ENCODE results near the gene P4HB. TPM values are rescaled to one million over a fixed set of nuclear protein-coding genes. Genes with fewer than 3 reads are reported as not detected.

Gene P4HB
- polyA plus RNA-seq, 1 of the 3 experiments (the other 2 are of a cell fraction), result 165 TPM

GRCh38 chr17:81810476-81810875 lies 49.9 kb downstream of the P4HB start:
- CTCF ChIA-PET, result interaction anchor here (0.6 to 7.3 kb wide), 5 partner anchors 16 to 96 kb away, joined by 3 to 60 read pairs (median 3); no protein-coding TSS in a partner anchor
- Histone ChIP-seq H3K79me2 (ENCODE audit: insufficient read depth) (no peaks in the 10 kb centered on the region), H3K27me3 (ENCODE audit: insufficient read depth) (peaks cover 56% of the 10 kb centered on the region), H3K4me1 (ENCODE audit: control insufficient read depth in 1 of 2, insufficient read depth in 2 of 2, low read depth in 1 of 2, low read length in 1 of 2) (peaks cover 0 to 43% of the 10 kb centered on the region in 2 experiments; a peak in 1 of 4 replicates), H3K4me2 (no peak overlapping the region), H3K9me3 (no peaks in the 10 kb centered on the region), H2AFZ (ENCODE audit: low read depth) (no peak overlapping the region), H3K27ac (ENCODE audit: low read depth in 2 of 2, low read length in 1 of 2) (no peak overlapping the region), H3K36me3 (replicated peaks in 1 of 2; ENCODE audit: control insufficient read depth in 1 of 2, insufficient read depth in 2 of 2, low read length in 1 of 2) (no peaks in the 10 kb centered on the region), H3F3A (replicated peaks; ENCODE audit: insufficient read depth) (no peaks in the 10 kb centered on the region), H3K9me2 (no peaks in the 10 kb centered on the region), H3K9ac (no peak overlapping the region), H4K20me1 (ENCODE audit: insufficient read depth) (no peaks in the 10 kb centered on the region), H3K4me3 (ENCODE audit: low read depth in 2 of 2, low read length in 1 of 2) (no peak overlapping the region)
- POLR2A ChIA-PET, result no interaction called here
- 78% methylated on average over 8 of the region's 8 CpGs for WGBS (ENCODE audit: low lambda C conversion rate)
- no peak for DNase-seq
- TF ChIP-seq PBX3 (IDR thresholded peaks at IDR 0.05) (no peak), FOSL2 (IDR thresholded peaks at IDR 0.05; ENCODE audit: borderline replicate concordance, low read depth) (no peak), RAD21 (IDR thresholded peaks at IDR 0.05; ENCODE audit: low read length) (no peak), JUND (IDR thresholded peaks at IDR 0.05) (no peak), NFIC (IDR thresholded peaks at IDR 0.05; ENCODE audit: borderline replicate concordance) (no peak), RFX5 (IDR thresholded peaks at IDR 0.05; ENCODE audit: low read length) (no peak)
- TF ChIP-seq, protein P1, sequence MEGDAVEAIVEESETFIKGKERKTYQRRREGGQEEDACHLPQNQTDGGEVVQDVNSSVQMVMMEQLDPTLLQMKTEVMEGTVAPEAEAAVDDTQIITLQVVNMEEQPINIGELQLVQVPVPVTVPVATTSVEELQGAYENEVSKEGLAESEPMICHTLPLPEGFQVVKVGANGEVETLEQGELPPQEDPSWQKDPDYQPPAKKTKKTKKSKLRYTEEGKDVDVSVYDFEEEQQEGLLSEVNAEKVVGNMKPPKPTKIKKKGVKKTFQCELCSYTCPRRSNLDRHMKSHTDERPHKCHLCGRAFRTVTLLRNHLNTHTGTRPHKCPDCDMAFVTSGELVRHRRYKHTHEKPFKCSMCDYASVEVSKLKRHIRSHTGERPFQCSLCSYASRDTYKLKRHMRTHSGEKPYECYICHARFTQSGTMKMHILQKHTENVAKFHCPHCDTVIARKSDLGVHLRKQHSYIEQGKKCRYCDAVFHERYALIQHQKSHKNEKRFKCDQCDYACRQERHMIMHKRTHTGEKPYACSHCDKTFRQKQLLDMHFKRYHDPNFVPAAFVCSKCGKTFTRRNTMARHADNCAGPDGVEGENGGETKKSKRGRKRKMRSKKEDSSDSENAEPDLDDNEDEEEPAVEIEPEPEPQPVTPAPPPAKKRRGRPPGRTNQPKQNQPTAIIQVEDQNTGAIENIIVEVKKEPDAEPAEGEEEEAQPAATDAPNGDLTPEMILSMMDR (IDR thresholded peaks at IDR 0.05), result no peak

DNA sequence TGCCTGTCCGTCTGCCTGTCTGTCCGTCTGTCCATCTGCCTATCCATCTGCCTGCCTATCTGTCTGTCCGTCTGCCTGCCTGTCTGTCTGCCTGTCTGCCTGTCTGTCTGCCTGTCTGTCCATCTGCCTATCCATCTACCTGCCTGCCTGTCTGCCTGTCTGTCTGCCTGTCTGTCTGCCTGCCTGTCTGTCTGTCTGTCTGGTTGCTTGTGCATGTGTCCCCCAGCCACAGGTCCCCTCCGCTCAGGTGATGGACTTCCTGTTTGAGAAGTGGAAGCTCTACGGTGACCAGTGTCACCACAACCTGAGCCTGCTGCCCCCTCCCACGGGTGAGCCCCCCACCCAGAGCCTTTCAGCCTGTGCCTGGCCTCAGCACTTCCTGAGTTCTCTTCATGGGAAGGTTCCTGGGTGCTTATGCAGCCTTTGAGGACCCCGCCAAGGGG lies 50.8 kb downstream of the P4HB start:
- Histone ChIP-seq H3K9me3 (no peaks in the 10 kb centered on the region), H3K27me3 (ENCODE audit: insufficient read depth) (peaks cover 65% of the 10 kb centered on the region), H3K9me2 (no peaks in the 10 kb centered on the region), H3K4me1 (ENCODE audit: control insufficient read depth in 1 of 2, insufficient read depth in 2 of 2, low read depth in 1 of 2, low read length in 1 of 2) (peaks cover 0 to 35% of the 10 kb centered on the region in 2 experiments; a peak in 1 of 4 replicates), H3K9ac (no peak overlapping the region), H3K36me3 (replicated peaks in 1 of 2; ENCODE audit: control insufficient read depth in 1 of 2, insufficient read depth in 2 of 2, low read length in 1 of 2) (no peaks in the 10 kb centered on the region), H2AFZ (ENCODE audit: low read depth) (no peak overlapping the region), H3K27ac (ENCODE audit: low read depth in 2 of 2, low read length in 1 of 2) (no peak overlapping the region), H3F3A (replicated peaks; ENCODE audit: insufficient read depth) (no peaks in the 10 kb centered on the region), H3K4me3 (ENCODE audit: low read depth in 2 of 2, low read length in 1 of 2) (no peak overlapping the region), H3K79me2 (ENCODE audit: insufficient read depth) (no peaks in the 10 kb centered on the region), H3K4me2 (no peak overlapping the region), H4K20me1 (ENCODE audit: insufficient read depth) (no peaks in the 10 kb centered on the region)
- WGBS (ENCODE audit: low lambda C conversion rate), result 40% methylated on average over 7 of the region's 7 CpGs
- ChIA-PET POLR2A (no interaction called here), CTCF (interaction anchor here (1.5 to 7.3 kb wide), 2 partner anchors 18 to 75 kb away, joined by 5 to 60 read pairs; no protein-coding TSS in a partner anchor)
- TF ChIP-seq RFX5 (IDR thresholded peaks at IDR 0.05; ENCODE audit: low read length), result no peak
- TF ChIP-seq TAF1 (IDR thresholded peaks at IDR 0.05; ENCODE audit: borderline replicate concordance, low read depth, low read length), result no peak
- no peak for TF ChIP-seq RXRA (IDR thresholded peaks at IDR 0.05; ENCODE audit: borderline replicate concordance, low read depth)
- no peak for TF ChIP-seq JUND (IDR thresholded peaks at IDR 0.05)
- no peak for TF ChIP-seq MXI1 (IDR thresholded peaks at IDR 0.05; ENCODE audit: low read depth, low read length)
- no peak for TF ChIP-seq EP300 (IDR thresholded peaks at IDR 0.05; ENCODE audit: borderline replicate concordance in 1 of 2, low read depth in 1 of 2, low read length in 1 of 2)
- no peak for TF ChIP-seq NRF1 (IDR thresholded peaks at IDR 0.05; ENCODE audit: low read depth, low read length)
- DNase-seq, result no peak

All from SK-N-SH (cell line).